Measurements from ENCODE around the gene SLC39A3. TPM values are rescaled to one million over a fixed set of nuclear protein-coding genes. Genes with fewer than 3 reads are reported as not detected.

The SLC39A3 gene
- total and polyA plus RNA-seq, 2 of the 8 experiments (the other 6 are each of a cell fraction or from before 2014, with no cell fraction given): 33.0 to 52.9 TPM

DNA sequence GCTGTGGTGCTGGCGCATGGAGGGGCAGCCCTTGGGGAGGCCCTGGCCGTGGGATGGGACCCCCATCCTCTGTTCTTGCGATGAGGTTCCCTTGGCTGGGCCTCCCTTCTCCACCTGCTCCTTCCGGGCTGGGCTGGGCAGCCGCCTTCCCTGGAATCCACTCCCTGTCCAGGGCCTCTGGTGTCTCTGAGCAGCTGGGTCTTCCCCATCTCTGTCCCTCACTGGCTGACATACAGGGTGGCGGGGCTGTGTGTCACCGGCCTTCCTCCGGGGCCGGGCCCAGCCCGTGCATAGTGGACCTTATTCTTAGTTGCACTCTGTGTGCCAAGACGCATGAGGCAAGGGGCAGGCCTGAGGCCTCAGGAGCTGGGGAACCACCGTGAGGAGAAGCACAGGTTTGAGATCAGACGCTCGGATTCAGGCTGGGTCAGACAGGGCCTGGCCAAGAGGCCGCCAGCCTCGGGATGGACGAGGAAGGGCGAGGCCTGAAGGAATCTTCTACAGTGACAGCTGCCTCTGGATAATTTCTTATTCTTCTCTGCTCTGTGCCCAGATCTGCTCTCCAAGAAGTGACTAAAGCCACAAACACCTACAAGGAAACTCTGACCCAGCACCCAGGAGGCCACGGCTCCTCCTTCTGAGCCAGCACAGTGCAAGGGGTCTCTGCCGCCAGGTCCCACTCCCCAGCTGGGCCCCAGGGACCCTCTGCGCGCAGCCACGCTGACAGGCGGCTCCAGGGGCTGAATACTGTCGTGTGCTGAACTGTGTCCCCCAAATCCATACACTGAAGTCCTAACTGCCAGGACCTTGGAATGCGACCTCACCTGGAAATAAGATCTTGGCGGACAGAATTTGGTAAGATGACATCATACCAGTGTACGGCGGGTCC, 32.2 kb upstream of the SLC39A3 start (continued):
- TF ChIP-seq, protein P1, sequence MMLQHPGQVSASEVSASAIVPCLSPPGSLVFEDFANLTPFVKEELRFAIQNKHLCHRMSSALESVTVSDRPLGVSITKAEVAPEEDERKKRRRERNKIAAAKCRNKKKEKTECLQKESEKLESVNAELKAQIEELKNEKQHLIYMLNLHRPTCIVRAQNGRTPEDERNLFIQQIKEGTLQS (IDR thresholded peaks at IDR 0.05; ENCODE audit: insufficient read depth, low read depth, low read length): no peak
- TF ChIP-seq RNF2 (IDR thresholded peaks at IDR 0.05; ENCODE audit: borderline replicate concordance, low read depth, low read length, missing control alignments, poor library complexity, severe bottlenecking): no peak

All from H1 (cell line).